ENCODE results near the gene GPR158.

The GPR158 gene

GRCh38 chr10:25206693-25207414 is 32.1 kb downstream of the GPR158 start:
- in situ Hi-C loops (cut with MboI; ENCODE audit: low sequenced_read_pairs) = no loop called here

GRCh38 chr10:25209618-25210017 is 34.8 kb downstream of the GPR158 start:
- in situ Hi-C loops (cut with MboI; ENCODE audit: low sequenced_read_pairs) = no loop called here

- in situ Hi-C loops (cut with MboI; ENCODE audit: low sequenced_read_pairs) = no loop called here
These were observed 35.5 kb downstream of the GPR158 start for GRCh38 chr10:25210265-25210664.

- in situ Hi-C loops (cut with MboI; ENCODE audit: low sequenced_read_pairs) = no loop called here
These were observed 45.4 kb downstream of the GPR158 start for GRCh38 chr10:25220156-25220555.

GRCh38 chr10:25222085-25222660 is 47.4 kb downstream of the GPR158 start:
- in situ Hi-C loops (cut with MboI; ENCODE audit: low sequenced_read_pairs) = no loop called here

GRCh38 chr10:25226775-25227682 is 52.2 kb downstream of the GPR158 start:
- in situ Hi-C loops (cut with MboI; ENCODE audit: low sequenced_read_pairs) = no loop called here

GRCh38 chr10:25231751-25232150 is 57.0 kb downstream of the GPR158 start:
- in situ Hi-C loops (cut with MboI; ENCODE audit: low sequenced_read_pairs) = no loop called here

- in situ Hi-C loops (cut with MboI; ENCODE audit: low sequenced_read_pairs) = no loop called here
These were observed 57.4 kb downstream of the GPR158 start for GRCh38 chr10:25232204-25232603.

GRCh38 chr10:25245165-25245564 is 70.4 kb downstream of the GPR158 start:
- in situ Hi-C loops (cut with MboI; ENCODE audit: low sequenced_read_pairs) = no loop called here

GRCh38 chr10:25257646-25258045 is 82.8 kb downstream of the GPR158 start:
- in situ Hi-C loops (cut with MboI; ENCODE audit: low sequenced_read_pairs) = no loop called here

- in situ Hi-C loops (cut with MboI; ENCODE audit: low sequenced_read_pairs) = no loop called here
These were observed 86.3 kb downstream of the GPR158 start for GRCh38 chr10:25261110-25261509.

- in situ Hi-C loops (cut with MboI; ENCODE audit: low sequenced_read_pairs) = no loop called here
These were observed 86.8 kb downstream of the GPR158 start for GRCh38 chr10:25261558-25261957.

GRCh38 chr10:25263931-25264330 is 89.1 kb downstream of the GPR158 start:
- in situ Hi-C loops (cut with MboI; ENCODE audit: low sequenced_read_pairs) = no loop called here

GRCh38 chr10:25278180-25278579 is 103.4 kb downstream of the GPR158 start:
- in situ Hi-C loops (cut with MboI; ENCODE audit: low sequenced_read_pairs) = no loop called here

GRCh38 chr10:25280076-25280475 is 105.3 kb downstream of the GPR158 start:
- in situ Hi-C loops (cut with MboI; ENCODE audit: low sequenced_read_pairs) = no loop called here

- in situ Hi-C loops (cut with MboI; ENCODE audit: low sequenced_read_pairs) = no loop called here
These were observed 105.8 kb downstream of the GPR158 start for GRCh38 chr10:25280573-25280972.

GRCh38 chr10:25285809-25286208 is 111.0 kb downstream of the GPR158 start:
- in situ Hi-C loops (cut with MboI; ENCODE audit: low sequenced_read_pairs) = no loop called here

- in situ Hi-C loops (cut with MboI; ENCODE audit: low sequenced_read_pairs) = no loop called here
These were observed 113.4 kb downstream of the GPR158 start for GRCh38 chr10:25288181-25288580.

- in situ Hi-C loops (cut with MboI; ENCODE audit: low sequenced_read_pairs) = no loop called here
These were observed 119.5 kb downstream of the GPR158 start for GRCh38 chr10:25294032-25294926.

GRCh38 chr10:25296324-25296723 is 121.5 kb downstream of the GPR158 start:
- in situ Hi-C loops (cut with MboI; ENCODE audit: low sequenced_read_pairs) = no loop called here

GRCh38 chr10:25297466-25297865 is 122.7 kb downstream of the GPR158 start:
- in situ Hi-C loops (cut with MboI; ENCODE audit: low sequenced_read_pairs) = no loop called here
